Muscle layer of colon (tissue), 2 donors: ENCODE measurements around the gene FMR1.

Experiments
- H3K27ac ChIP-seq: one replicate; pipeline ENCODE4 v1.7.0; 2013; ENCODE audit warnings: low read depth, mild to moderate bottlenecking, low read length, moderate library complexity
- H3K27me3 ChIP-seq, 2 donors: one replicate each; pipeline ENCODE4 v1.7.0; 2013; ENCODE audit warnings: low read length in 2 of 2, mild to moderate bottlenecking in 2 of 2; ENCODE audit not compliant: insufficient read depth in 2 of 2, control insufficient read depth in 1 of 2
- H3K36me3 ChIP-seq: one replicate; pipeline ENCODE4 v1.7.0; 2013; ENCODE audit warnings: mild to moderate bottlenecking, low read length; ENCODE audit not compliant: insufficient read depth
- H3K4me1 ChIP-seq: one replicate; pipeline ENCODE4 v1.7.0; 2013; ENCODE audit warnings: mild to moderate bottlenecking, low read length; ENCODE audit not compliant: insufficient read depth
- H3K4me3 ChIP-seq, 2 donors: one replicate each; pipeline ENCODE4 v1.7.0; 2013; ENCODE audit warnings: low read length in 2 of 2, low read depth in 1 of 2, mild to moderate bottlenecking in 1 of 2, moderate library complexity in 1 of 2
- H3K9ac ChIP-seq: one replicate; pipeline ENCODE4 v1.7.0; 2013; ENCODE audit warnings: low read length
- H3K9me3 ChIP-seq: one replicate; pipeline ENCODE4 v1.7.0; 2013; ENCODE audit warnings: mild to moderate bottlenecking, low read length
- donor health status: abdominal sarcoma.
- donor health status: Adenocarcinoma of cecum.

Gene FMR1

GRCh38 chrX:147917700-147918695 is 6.3 kb downstream of the FMR1 start:
- Histone ChIP-seq H3K4me3 (no peak overlapping the region), H3K27me3 (no peaks in the 10 kb centered on the region), H3K9me3 (no peaks in the 10 kb centered on the region), H3K27ac (no peak overlapping the region), H3K9ac (no peak overlapping the region), H3K4me1 (peaks cover 18% of the 10 kb centered on the region), H3K36me3 (no peaks in the 10 kb centered on the region)

- Histone ChIP-seq H3K4me3 (no peak overlapping the region), H3K27me3 (no peaks in the 10 kb centered on the region), H3K9me3 (no peaks in the 10 kb centered on the region), H3K4me1 (peaks cover 6% of the 10 kb centered on the region), H3K36me3 (no peaks in the 10 kb centered on the region), H3K27ac (no peak overlapping the region), H3K9ac (no peak overlapping the region)
Observed at GRCh38 chrX:147920161-147920666, 8.5 kb downstream of the FMR1 start.

- Histone ChIP-seq H3K27ac (no peak overlapping the region), H3K36me3 (no peaks in the 10 kb centered on the region), H3K4me3 (no peak overlapping the region), H3K9ac (no peak overlapping the region), H3K4me1 (no peaks in the 10 kb centered on the region), H3K9me3 (no peaks in the 10 kb centered on the region), H3K27me3 (no peaks in the 10 kb centered on the region)
Observed at GRCh38 chrX:147923605-147924004, 11.9 kb downstream of the FMR1 start.

GRCh38 chrX:147927256-147927655 is 15.5 kb downstream of the FMR1 start:
- Histone ChIP-seq H3K27ac (no peak overlapping the region), H3K9ac (no peak overlapping the region), H3K27me3 (no peaks in the 10 kb centered on the region), H3K36me3 (no peaks in the 10 kb centered on the region), H3K4me3 (no peak overlapping the region), H3K9me3 (no peaks in the 10 kb centered on the region), H3K4me1 (no peaks in the 10 kb centered on the region)

GRCh38 chrX:147933815-147934214 is 22.1 kb downstream of the FMR1 start:
- H3K27me3 ChIP-seq: no peaks in the 10 kb centered on the region
- H3K4me3 ChIP-seq: no peak overlapping the region
- H3K9ac ChIP-seq: no peak overlapping the region
- H3K4me1 ChIP-seq: no peaks in the 10 kb centered on the region
- peaks cover 9% of the 10 kb centered on the region for H3K36me3 ChIP-seq
- H3K9me3 ChIP-seq: no peaks in the 10 kb centered on the region
- H3K27ac ChIP-seq: no peak overlapping the region

GRCh38 chrX:147935156-147935758 is 23.5 kb downstream of the FMR1 start:
- H3K27ac ChIP-seq: no peak overlapping the region
- H3K27me3 ChIP-seq: no peaks in the 10 kb centered on the region
- H3K9me3 ChIP-seq: no peaks in the 10 kb centered on the region
- H3K4me3 ChIP-seq: no peak overlapping the region
- peaks cover 9% of the 10 kb centered on the region for H3K36me3 ChIP-seq
- no peaks in the 10 kb centered on the region for H3K4me1 ChIP-seq
- H3K9ac ChIP-seq: no peak overlapping the region

GRCh38 chrX:147945286-147945685 is 33.6 kb downstream of the FMR1 start:
- Histone ChIP-seq H3K9me3 (no peaks in the 10 kb centered on the region), H3K36me3 (peaks cover 12% of the 10 kb centered on the region), H3K27me3 (no peaks in the 10 kb centered on the region), H3K9ac (no peak overlapping the region), H3K27ac (no peak overlapping the region), H3K4me1 (no peaks in the 10 kb centered on the region), H3K4me3 (no peak overlapping the region)

- Histone ChIP-seq H3K27ac (no peak overlapping the region), H3K36me3 (peaks cover 5% of the 10 kb centered on the region), H3K27me3 (no peaks in the 10 kb centered on the region), H3K9me3 (no peaks in the 10 kb centered on the region), H3K4me1 (no peaks in the 10 kb centered on the region), H3K9ac (no peak overlapping the region), H3K4me3 (no peak overlapping the region)
Observed at GRCh38 chrX:147948531-147948930, 36.8 kb downstream of the FMR1 start.

GRCh38 chrX:147950352-147950751 is 38.6 kb downstream of the FMR1 start:
- Histone ChIP-seq H3K27ac (no peak overlapping the region), H3K27me3 (no peaks in the 10 kb centered on the region), H3K36me3 (peaks cover under 1% of the 10 kb centered on the region), H3K4me1 (no peaks in the 10 kb centered on the region), H3K4me3 (no peak overlapping the region), H3K9ac (no peak overlapping the region), H3K9me3 (no peaks in the 10 kb centered on the region)

- no peaks in the 10 kb centered on the region for H3K9me3 ChIP-seq
- no peaks in the 10 kb centered on the region for H3K36me3 ChIP-seq
- H3K9ac ChIP-seq: no peak overlapping the region
- H3K27me3 ChIP-seq: no peaks in the 10 kb centered on the region
- no peak overlapping the region for H3K27ac ChIP-seq
- H3K4me3 ChIP-seq: no peak overlapping the region
- H3K4me1 ChIP-seq: no peaks in the 10 kb centered on the region
Observed at GRCh38 chrX:147953976-147954375, 42.3 kb downstream of the FMR1 start.

GRCh38 chrX:147957291-147957690 is 45.6 kb downstream of the FMR1 start:
- H3K36me3 ChIP-seq: no peaks in the 10 kb centered on the region
- H3K4me3 ChIP-seq: no peak overlapping the region
- H3K9me3 ChIP-seq: no peaks in the 10 kb centered on the region
- no peak overlapping the region for H3K9ac ChIP-seq
- H3K27ac ChIP-seq: no peak overlapping the region
- H3K27me3 ChIP-seq: no peaks in the 10 kb centered on the region
- H3K4me1 ChIP-seq: no peaks in the 10 kb centered on the region
